Measurements from ENCODE around the gene ADCY6. TPM values are rescaled to one million over a fixed set of nuclear protein-coding genes. Genes with fewer than 3 reads are reported as not detected.

Gene ADCY6
- total RNA-seq, 1 donor = 0.52 TPM

Other genes starting within 250 kb of the ADCY6 start
- not detected for gene LALBA, start 219.0 kb downstream of the ADCY6 start, total RNA-seq
- gene KANSL2, start 106.9 kb downstream of the ADCY6 start, total RNA-seq = 195 TPM
- gene CCNT1, start 72.4 kb downstream of the ADCY6 start, total RNA-seq = 120 TPM
- gene CACNB3, start 29.4 kb upstream of the ADCY6 start, total RNA-seq = 0.63 TPM
- 51.9 TPM for gene DDX23, start 63.1 kb upstream of the ADCY6 start, total RNA-seq
- gene RND1, start 76.8 kb upstream of the ADCY6 start, total RNA-seq = 6.2 TPM
- 25.0 TPM for gene FKBP11, start 136.4 kb upstream of the ADCY6 start, total RNA-seq
- gene ARF3, start 168.4 kb upstream of the ADCY6 start, total RNA-seq = 38.2 TPM
- gene WNT10B, start 182.6 kb upstream of the ADCY6 start, total RNA-seq = 0.94 TPM
- gene WNT1, start 189.2 kb upstream of the ADCY6 start, total RNA-seq = 0.10 TPM
- 0.21 TPM for gene DDN, start 210.3 kb upstream of the ADCY6 start, total RNA-seq
- gene PRKAG1, start 229.7 kb upstream of the ADCY6 start, total RNA-seq = 29.8 TPM

Measured in mononuclear cell (primary cell).